ENCODE results near the gene CFAP46.

The CFAP46 gene

DNA sequence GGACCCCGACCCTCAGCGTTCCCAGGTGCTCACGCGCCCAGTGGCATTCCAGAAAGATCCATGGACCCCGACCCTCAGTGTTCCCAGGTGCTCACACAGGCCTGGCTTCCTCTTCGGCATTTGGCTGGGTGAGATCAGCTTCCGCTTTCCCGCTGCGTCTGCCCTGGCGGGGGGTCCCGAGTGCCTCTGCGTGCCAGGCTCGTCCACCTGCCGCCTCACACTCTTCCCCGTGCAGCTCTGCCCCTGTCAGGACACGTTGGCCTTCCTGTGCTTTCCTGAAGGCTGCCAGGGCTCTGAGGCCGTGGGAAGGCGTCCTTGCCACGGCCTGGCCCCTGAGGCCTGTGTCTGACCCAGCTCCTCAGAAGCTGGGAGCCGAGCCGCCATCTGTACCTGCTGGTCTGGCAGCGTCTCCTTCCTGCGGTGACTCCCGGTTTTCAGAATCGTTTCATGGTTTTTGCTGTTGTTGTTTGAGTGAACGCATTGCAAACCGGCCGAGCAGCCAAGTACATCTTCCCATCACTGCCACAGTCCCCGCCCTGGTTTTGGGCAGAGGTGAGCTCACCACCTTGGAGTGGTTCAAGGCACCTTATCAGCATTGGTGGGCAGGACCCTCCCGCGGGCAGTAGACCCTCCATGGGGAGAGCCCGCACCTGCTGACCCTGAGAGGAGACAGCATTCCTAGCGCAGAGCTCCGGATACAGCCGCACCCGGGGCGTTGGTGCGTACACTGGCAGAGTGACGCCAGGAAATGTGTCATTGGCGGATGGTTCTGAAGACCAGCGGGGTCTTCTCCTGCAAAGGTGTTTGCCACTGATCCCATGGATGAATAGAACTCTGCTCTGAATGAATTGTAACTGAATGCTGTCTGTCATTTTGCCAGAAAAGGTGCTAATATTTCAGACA is 173.8 kb downstream of the CFAP46 start:
- no peak for DNase-seq (ENCODE audit: low spot score)

DNA sequence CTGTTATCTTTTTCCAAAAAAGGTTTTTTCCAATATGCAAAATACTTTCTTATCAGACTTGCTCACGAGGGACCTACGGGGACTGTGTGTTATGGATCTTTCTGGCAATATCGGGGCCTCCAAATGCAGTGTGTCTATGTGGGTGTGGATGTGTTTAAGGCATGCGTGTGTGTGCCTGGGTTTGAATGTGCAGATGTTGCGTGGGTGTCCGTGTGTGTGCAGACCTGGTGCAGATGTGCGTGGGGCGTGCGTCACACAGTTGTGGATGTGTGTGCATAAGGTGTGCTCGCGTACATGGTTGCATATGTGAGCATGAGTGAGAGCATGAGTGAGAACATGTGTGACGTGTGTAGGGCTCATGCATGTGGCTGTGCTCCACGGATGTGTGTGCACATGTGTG is 176.1 kb downstream of the CFAP46 start:
- DNase-seq (ENCODE audit: low spot score) = no peak

DNA sequence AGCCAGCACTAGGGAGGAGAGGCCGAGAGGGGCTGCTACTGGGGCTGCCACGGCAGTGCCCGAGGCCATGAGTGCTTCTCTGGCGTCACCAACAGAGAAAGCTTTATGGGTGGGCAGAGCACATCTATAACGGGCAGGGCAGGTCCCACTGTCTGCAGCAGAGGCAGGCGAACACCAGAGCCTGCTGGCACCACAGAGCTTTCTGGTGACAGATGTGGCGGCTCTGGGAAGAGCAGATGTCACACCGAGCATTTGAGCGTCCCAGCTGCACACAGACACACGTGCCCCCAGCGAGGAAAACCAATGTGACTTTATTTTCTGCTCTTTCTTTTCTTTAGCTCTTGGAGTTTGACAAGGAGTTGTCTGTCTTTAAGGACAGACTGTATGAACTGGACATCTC is 176.9 kb downstream of the CFAP46 start:
- no peak for DNase-seq (ENCODE audit: low spot score)

- DNase-seq (ENCODE audit: low spot score) = no peak
These were observed 178.3 kb downstream of the CFAP46 start for GRCh38 chr10:132764108-132764507.

- no peak for DNase-seq (ENCODE audit: low spot score)
These were observed 178.8 kb downstream of the CFAP46 start for GRCh38 chr10:132763545-132763944.

GRCh38 chr10:132762267-132762666 is 180.1 kb downstream of the CFAP46 start:
- DNase-seq (ENCODE audit: low spot score) = no peak

- no peak for DNase-seq (ENCODE audit: low spot score)
These were observed 180.8 kb downstream of the CFAP46 start for GRCh38 chr10:132761395-132762060.

- DNase-seq (ENCODE audit: low spot score) = no peak
These were observed 183.5 kb downstream of the CFAP46 start for GRCh38 chr10:132758865-132759264.

Measured in hepatic stellate cell (primary cell).